ENCODE measurements around the gene RPS6KA2.

Gene RPS6KA2

DNA sequence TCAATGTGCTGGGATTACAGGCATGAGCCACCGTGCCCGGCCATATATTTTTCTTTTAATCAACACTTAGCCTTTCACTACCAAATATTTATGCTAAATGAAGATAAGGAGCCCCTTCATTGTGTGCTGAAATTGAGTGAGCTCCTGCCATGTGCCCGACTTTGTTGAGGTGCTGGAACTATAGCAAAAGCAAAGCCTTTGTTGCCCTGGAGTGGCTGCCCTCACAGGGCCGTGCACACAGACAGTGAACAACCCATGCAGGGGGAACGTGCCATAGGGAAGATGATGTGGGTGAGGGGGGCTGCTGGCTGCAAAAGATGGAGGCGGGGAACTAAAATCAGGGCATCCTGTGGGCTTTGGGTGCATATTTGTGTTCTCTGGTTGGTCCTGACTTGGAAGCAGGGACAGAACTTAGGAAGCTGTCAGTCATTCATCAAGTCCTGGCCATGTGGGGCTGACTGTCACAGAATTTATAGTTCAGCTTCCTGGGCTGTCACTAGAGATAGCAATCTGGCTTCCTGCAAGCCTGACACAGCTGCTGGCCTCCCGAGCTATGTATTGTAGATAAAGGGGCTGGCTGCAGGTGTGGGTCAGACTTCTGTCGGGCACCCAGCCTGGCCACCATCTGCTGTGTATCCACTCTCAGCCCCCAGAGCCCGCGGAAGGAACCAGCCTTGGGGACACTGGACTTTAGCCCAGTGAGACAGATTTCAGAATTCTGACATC lies 187.5 kb downstream of the RPS6KA2 start:
- no peak for DNase-seq

DNA sequence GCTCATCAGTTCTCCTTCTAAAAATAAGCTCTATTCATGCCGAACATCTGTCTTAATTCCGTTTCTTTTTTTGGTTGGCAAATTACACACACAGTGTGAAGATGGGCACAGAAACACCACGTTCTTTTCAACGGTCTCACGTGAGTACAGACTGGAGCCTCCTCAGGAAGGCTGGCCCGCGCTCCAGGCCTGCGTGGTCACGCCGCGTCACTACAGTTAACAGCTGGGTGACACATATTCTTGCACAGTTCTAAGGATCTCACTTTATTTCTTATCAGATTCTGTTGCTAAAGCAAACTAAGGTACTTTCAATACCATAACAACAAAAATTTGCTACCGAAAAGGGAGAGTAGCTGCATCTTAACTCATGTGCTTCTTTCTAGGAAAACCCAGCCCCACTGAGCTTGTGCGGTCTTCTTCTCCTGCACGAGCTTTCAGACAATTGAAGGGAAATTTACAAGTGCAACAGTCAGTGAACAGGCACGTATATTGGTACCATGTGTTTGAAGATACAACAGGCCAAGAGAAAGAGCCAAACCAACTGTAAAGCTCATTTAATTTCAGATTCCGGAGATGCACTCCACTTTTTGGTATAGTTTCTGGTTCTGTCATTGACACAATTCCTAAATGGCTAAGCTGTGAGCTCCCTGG lies 188.7 kb downstream of the RPS6KA2 start:
- DNase-seq, result no peak

GRCh38 chr6:166437661-166438060 lies 189.4 kb downstream of the RPS6KA2 start:
- DNase-seq, result no peak

DNA sequence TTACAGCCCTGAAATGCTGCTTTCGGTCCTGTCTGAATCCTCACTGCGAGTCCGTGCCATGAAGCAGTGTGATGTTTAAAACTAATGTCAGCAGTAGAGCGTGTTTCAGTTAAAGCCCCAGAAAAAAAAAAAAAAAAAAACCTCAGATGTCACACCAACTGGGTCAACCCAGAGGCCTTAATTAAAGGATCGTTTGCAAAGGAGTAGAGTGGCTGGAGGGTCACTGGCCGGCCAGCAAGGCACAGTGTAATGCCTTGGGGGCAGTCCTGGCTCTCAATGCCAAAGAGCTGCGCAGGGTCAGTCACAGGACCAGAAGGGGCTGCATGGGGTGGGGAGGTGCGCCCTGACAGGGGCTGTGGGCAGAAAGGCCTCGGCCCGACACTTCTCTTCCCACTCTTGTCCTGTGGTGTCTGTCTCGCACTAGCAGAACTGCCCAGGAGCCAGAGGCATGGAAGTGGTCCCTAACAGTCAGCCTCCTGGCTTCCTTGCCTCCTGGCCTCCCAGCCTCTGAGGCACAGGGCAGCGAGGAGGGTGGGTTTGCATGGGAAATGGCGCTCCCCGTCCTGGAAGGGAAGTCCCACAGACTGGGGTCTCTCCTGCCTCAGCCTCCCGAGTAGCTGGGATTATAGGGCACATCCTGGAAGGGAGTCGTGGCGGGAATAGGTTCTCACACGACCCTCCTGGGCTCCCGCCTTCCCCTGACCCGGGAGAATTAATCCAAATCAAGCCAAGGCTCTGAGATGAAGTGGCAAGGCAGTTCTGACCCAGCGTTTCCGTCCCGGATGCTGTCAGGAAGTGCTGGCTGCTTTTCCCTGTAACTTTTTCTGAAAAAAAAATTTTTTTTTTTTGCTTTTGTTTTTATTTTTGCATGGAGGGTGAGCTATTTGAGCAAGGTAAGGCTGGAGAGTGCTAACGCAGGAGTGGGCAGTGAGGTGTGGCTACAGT lies 190.6 kb downstream of the RPS6KA2 start:
- no peak for DNase-seq

- DNase-seq, result no peak
Observed at GRCh38 chr6:166435574-166435973, 191.5 kb downstream of the RPS6KA2 start.

DNA sequence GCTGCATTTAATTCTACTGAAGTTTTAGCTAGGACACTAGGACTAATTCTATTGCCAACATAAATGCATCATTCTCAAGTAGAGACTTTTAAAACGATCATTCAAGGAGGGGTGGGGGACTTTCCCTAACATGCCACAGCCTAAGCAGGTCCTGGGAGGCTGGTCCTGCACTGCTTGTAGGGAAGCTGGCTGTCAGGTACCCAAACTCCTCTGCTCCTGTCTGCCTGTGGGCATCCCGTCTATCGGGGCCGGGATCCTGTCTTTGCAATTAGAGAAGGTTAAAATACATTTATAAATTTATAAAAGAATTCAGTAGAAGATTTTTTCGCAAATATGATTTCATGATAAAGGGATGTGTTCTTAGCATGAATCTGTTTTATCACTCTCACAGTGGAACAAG lies 192.7 kb downstream of the RPS6KA2 start:
- DNase-seq, result no peak

DNA sequence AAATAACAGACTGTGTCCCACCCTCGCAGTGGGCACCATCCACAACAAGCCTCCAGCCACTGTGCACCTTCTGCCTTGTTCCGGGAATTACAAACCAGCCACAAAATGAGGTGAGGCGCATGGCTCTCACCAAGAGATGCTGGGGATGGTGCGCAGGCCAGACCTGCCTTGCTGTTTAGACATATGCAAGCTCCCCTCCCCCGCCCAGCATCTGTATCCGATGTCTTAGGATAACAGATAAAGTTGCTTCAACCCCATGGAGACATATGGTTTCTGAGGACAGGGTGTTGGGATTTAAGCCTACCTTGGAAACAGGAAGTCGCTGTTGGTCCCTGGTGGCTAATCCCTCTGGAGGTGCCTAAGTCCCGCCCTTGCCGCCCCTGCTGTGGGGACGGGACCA lies 194.0 kb downstream of the RPS6KA2 start:
- DNase-seq, result no peak

- no peak for DNase-seq
Observed at GRCh38 chr6:166430269-166430668, 196.8 kb downstream of the RPS6KA2 start.

DNA sequence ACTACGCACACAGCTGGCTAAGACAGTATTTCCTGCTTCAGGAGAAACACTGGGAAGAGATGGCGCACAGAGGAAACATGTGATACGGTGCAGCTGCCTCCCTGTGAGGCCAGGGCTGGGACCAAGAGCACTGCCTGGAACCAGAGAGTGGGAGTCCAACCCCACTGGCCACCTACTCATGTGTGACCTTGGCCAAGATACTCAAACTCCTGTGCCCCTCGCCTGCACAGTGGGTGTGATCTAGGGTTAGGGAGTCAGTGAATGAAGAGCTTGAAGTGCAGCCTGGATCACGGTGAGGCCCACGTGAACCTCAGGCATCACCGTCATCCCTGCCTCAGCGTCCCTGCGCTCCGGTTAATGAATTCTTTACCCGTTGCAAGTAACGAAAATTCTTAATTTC lies 202.6 kb downstream of the RPS6KA2 start:
- DNase-seq, result no peak

DNA sequence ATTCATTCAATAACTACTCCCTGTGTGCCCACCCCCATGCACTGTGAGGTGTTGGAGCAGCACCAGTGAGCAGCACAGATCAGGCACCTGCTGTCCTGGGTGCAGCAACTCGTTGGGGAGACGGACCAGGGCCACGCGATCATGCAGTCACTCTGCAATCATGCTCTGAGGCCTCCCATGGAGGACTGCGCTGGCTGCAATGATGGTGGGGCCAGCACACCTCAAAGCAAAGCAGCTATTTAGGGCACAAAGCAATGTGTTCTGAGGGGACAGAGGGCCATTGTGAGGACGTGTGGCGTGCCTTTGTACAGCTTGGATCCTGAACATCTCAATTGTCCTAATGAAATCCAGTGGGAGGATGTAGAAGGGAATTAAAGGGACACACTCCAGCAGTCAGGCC lies 203.3 kb downstream of the RPS6KA2 start:
- no peak for DNase-seq

- no peak for DNase-seq
Observed at GRCh38 chr6:166423051-166423745, 203.9 kb downstream of the RPS6KA2 start.

DNA sequence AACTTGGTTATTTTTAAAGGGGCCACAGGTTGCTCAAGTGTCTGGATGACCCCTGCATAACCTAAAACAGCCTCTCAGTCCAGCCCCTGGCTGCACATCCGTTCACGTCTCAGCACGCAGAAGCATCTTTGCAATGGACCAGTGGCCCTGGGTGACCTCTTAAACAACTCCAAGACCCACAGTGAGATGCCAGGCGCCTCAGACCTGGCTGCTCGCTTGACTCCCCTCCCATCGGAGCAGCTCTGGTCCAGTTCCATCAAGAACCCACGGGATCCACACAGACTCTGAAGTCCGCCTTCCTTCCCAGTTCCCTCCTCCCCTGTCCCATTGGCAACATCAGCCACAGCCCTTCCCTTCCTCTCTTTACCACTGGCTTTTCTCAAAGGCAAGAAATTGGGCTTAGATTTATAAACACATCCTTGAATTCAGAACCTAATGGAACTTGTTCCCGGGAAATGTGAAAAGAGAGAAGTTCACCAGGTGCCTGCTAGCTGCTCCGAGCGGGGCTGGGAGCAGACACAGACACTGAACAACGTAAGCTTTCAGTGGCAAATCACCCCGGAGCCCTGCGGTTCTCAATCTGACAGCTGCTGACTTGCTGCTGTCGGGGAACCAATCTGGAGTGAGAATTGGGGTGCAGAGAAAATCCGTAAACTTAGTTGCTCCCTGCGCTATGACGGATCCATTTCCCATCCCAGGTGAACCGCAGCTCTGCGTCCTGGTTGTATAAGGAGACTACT lies 204.7 kb downstream of the RPS6KA2 start:
- no peak for DNase-seq

GRCh38 chr6:166420351-166420750 lies 206.7 kb downstream of the RPS6KA2 start:
- DNase-seq, result no peak

GRCh38 chr6:166419717-166420116 lies 207.3 kb downstream of the RPS6KA2 start:
- no peak for DNase-seq

DNA sequence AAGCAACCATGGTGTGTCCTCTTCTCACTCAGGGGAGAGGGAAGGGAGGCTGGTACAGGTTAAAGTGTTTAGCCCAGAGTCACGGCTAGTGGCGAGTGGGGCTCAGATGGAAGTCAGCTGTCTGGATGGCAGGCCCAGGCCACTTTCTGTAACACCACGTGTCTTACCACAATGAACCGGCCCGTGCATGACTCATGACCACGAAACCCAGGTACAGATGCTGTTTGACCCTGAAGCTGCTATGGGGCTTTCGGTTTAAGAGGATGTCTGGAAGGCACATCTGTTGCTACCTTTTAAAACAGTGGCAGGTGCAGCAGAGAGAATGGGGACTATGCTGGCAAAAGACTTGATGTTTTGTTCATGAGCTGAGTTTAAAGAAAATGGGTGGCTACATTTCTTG lies 207.8 kb downstream of the RPS6KA2 start:
- DNase-seq, result no peak

DNA sequence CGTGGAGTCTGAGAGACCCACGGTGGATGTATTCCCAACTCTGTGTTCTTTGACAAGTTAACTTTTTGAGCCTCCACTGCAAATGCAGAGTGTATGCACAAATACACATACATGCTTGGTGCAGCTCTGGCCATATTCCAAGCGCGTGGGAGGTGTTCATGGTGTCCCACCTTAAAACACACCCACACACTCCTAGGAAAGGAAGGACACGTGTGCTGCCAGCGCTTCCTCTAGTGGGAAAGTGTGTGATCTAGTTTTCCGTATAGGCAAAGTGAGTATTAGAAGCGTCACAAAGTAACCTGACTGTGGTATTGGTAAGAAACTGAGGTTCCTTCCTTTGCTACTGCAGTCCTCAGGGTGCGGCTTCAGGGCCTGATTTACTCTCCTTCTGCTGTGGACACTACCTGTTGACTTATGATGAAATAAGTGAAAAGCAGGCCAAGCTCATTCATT lies 208.3 kb downstream of the RPS6KA2 start:
- no peak for DNase-seq

DNA sequence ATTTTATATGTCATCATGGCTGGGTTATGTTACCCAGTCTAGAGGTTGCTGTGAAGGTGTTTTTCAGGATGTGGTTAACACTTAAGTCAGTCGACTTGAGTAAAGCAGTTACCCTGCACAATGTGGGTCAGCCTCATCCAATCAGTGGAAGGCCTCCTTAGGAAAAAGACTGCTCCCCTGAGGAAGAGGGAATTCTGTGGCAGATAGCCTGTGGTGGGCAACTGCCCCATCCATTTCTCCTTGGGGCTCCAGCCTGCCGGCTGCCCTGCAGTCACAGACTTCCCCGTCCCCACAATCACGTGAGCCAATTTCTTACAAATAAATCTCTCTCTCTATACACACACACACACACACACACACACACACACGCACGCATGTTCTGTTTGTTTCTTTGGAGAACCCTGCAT lies 209.8 kb downstream of the RPS6KA2 start:
- DNase-seq, result no peak

- no peak for DNase-seq
Observed at GRCh38 chr6:166415833-166416347, 211.2 kb downstream of the RPS6KA2 start.

DNA sequence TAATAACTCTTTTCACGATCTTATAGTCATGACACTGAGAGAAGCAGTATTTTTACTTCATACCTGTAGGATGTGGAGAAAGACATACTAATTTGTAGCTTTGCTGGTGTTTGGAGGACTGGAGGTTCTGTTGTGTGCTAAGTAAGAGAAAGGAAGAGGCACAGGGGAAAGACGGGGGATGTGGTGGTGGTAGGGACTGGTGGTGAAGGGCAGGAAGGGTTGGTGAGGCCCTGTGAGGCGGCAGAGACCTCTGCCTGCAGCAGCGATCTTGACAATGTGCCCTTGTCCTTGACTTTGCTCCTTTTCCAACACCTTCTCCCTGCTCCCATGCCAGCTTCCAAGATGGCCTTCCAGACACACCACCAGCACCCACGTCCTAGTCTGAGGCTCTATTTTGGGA lies 211.7 kb downstream of the RPS6KA2 start:
- no peak for DNase-seq

DNA sequence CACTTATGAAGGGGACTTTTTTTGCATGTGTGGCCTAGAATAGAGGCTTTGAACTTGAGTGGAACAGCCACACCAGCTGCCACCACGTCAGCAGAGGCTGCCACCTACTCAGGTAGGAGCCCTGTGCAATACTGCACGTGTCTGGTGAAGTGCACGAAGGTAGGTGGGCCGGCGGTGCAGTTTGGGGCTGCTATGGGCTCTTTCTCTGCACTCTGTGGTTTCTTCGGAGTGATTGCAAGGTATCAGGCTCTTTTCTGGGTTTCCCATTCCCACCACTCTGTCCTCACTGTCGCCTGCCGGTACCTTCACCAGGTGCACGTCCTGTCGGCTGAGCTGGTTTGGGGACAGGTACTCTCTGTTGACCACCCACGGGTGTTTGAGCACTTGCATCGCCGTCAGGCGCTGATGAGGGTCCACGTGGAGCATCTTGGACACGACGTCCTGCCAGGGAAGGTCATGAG lies 213.5 kb downstream of the RPS6KA2 start:
- DNase-seq, result no peak

GRCh38 chr6:166412911-166413384 lies 214.1 kb downstream of the RPS6KA2 start:
- DNase-seq, result no peak

Data from NCI-H1436 (cell line).